ENCODE data around the gene STXBP5L. TPM values are rescaled to one million over a fixed set of nuclear protein-coding genes. Genes with fewer than 3 reads are reported as not detected.
A peak's percentile ranks its signal among the peaks of the same experiment; 100 is the strongest.

STXBP5L gene
- total RNA-seq, 2 experiments from 2014 or later = not detected

GRCh38 chr3:120907659-120908029 lies 361 bp upstream of the STXBP5L start:
- DNase-seq (peak in 1 of 14 experiments; percentile 2), ATAC-seq (ENCODE audit: poor library complexity) (no peak)
- CTCF ChIA-PET = no interaction called here
- Mint-ChIP-seq H3K9me3 (peaks cover 14% of the 10 kb centered on the region), H3K4me1 (ENCODE audit: low read depth) (peaks cover 22% of the 10 kb centered on the region), H3K27me3 (peaks cover 80% of the 10 kb centered on the region), H3K27ac (no peak overlapping the region), H3K36me3 (ENCODE audit: low read depth) (no peaks in the 10 kb centered on the region), H3K4me3 (peak overlapping the region; percentile 54)
- peaks cover 26 to 60% of the 10 kb centered on the region in 2 experiments for H3K27me3 ChIP-seq (ENCODE audit: control insufficient read depth in 1 of 2, insufficient read depth in 2 of 2, low read length in 2 of 2)
- intact Hi-C loops (cut with DNase I, micrococcal nuclease) = no loop called here
- peaks cover 0 to 15% of the 10 kb centered on the region in 2 experiments for H3K9me3 ChIP-seq (ENCODE audit: control insufficient read depth in 1 of 2, insufficient read depth in 1 of 2, low read length in 2 of 2)
- no peak overlapping the region for H3K27ac ChIP-seq (ENCODE audit: low read depth in 1 of 2, low read length in 2 of 2)
- POLR2A ChIA-PET = no interaction called here
- H3K4me1 ChIP-seq (ENCODE audit: insufficient read depth, low read length) = peaks cover 11% of the 10 kb centered on the region
- no peak for TF ChIP-seq CTCF (IDR thresholded peaks at IDR 0.05)
- no peaks in the 10 kb centered on the region for H3K36me3 ChIP-seq (ENCODE audit: insufficient read depth, low read length)
- H3K4me3 ChIP-seq (ENCODE audit: low read length) = no peak overlapping the region

GRCh38 chr3:120908795-120909601 lies 993 bp downstream of the STXBP5L start:
- Mint-ChIP-seq H3K4me1 (ENCODE audit: low read depth) (peaks cover 22% of the 10 kb centered on the region), H3K9me3 (peaks cover 13% of the 10 kb centered on the region), H3K4me3 (peak overlapping the region; percentile 66), H3K27me3 (peaks cover 86% of the 10 kb centered on the region), H3K27ac (no peak overlapping the region), H3K36me3 (ENCODE audit: low read depth) (no peaks in the 10 kb centered on the region)
- H3K9me3 ChIP-seq (ENCODE audit: control insufficient read depth in 1 of 2, insufficient read depth in 1 of 2, low read length in 2 of 2) = peaks cover 0 to 13% of the 10 kb centered on the region in 2 experiments
- TF ChIP-seq CTCF (IDR thresholded peaks at IDR 0.05) = no peak
- DNase-seq (peak in 1 of 14 experiments; percentile 1), ATAC-seq (ENCODE audit: poor library complexity) (no peak)
- POLR2A ChIA-PET = no interaction called here
- H3K27me3 ChIP-seq (ENCODE audit: control insufficient read depth in 1 of 2, insufficient read depth in 2 of 2, low read length in 2 of 2) = peaks cover 26 to 60% of the 10 kb centered on the region in 2 experiments
- no peak overlapping the region for H3K4me3 ChIP-seq (ENCODE audit: low read length)
- H3K4me1 ChIP-seq (ENCODE audit: insufficient read depth, low read length) = peaks cover 11% of the 10 kb centered on the region
- intact Hi-C loops (cut with DNase I, micrococcal nuclease) = no loop called here
- no peaks in the 10 kb centered on the region for H3K36me3 ChIP-seq (ENCODE audit: insufficient read depth, low read length)
- CTCF ChIA-PET = no interaction called here
- H3K27ac ChIP-seq (ENCODE audit: low read depth in 1 of 2, low read length in 2 of 2) = no peak overlapping the region

GRCh38 chr3:120909602-120909878 lies 1.5 kb downstream of the STXBP5L start:
- H3K4me3 Mint-ChIP-seq = peak overlapping the region; percentile 58
- Histone ChIP-seq H3K4me3 (ENCODE audit: low read length) (no peak overlapping the region), H3K36me3 (ENCODE audit: insufficient read depth, low read length) (no peaks in the 10 kb centered on the region), H3K27ac (ENCODE audit: low read depth in 1 of 2, low read length in 2 of 2) (no peak overlapping the region), H3K4me1 (ENCODE audit: insufficient read depth, low read length) (peaks cover 11% of the 10 kb centered on the region), H3K9me3 (ENCODE audit: control insufficient read depth in 1 of 2, insufficient read depth in 1 of 2, low read length in 2 of 2) (peaks cover 0 to 10% of the 10 kb centered on the region in 2 experiments), H3K27me3 (ENCODE audit: control insufficient read depth in 1 of 2, insufficient read depth in 2 of 2, low read length in 2 of 2) (peaks cover 26 to 60% of the 10 kb centered on the region in 2 experiments)
- POLR2A ChIA-PET = no interaction called here
- peaks cover 22% of the 10 kb centered on the region for H3K4me1 Mint-ChIP-seq (ENCODE audit: low read depth)
- peaks cover 86% of the 10 kb centered on the region for H3K27me3 Mint-ChIP-seq
- ATAC-seq (ENCODE audit: poor library complexity) (no peak), DNase-seq (no peak)
- CTCF ChIA-PET = no interaction called here
- intact Hi-C loops (cut with DNase I, micrococcal nuclease) = no loop called here
- H3K36me3 Mint-ChIP-seq (ENCODE audit: low read depth) = no peaks in the 10 kb centered on the region
- no peak overlapping the region for H3K27ac Mint-ChIP-seq
- peaks cover 13% of the 10 kb centered on the region for H3K9me3 Mint-ChIP-seq
- no peak for TF ChIP-seq CTCF (IDR thresholded peaks at IDR 0.05)

Measured in CD4-positive, alpha-beta T cell (primary cell).